HG03432 (cell line): ENCODE data around the gene DHX29.
"Not testable (repeated sequence)": the region's sequence is repeated elsewhere in the genome, so short reads cannot be mapped to it uniquely, and the experiment has no call there.

Experiments used
- ATAC-seq: cut with Tn5 transposase; IDR thresholded peaks from one replicate; pipeline ENCODE4 v1.9.1; 2021; ENCODE audit warnings: mild to moderate bottlenecking, moderate library complexity; ENCODE audit not compliant: unreplicated experiment

DHX29 gene

DNA sequence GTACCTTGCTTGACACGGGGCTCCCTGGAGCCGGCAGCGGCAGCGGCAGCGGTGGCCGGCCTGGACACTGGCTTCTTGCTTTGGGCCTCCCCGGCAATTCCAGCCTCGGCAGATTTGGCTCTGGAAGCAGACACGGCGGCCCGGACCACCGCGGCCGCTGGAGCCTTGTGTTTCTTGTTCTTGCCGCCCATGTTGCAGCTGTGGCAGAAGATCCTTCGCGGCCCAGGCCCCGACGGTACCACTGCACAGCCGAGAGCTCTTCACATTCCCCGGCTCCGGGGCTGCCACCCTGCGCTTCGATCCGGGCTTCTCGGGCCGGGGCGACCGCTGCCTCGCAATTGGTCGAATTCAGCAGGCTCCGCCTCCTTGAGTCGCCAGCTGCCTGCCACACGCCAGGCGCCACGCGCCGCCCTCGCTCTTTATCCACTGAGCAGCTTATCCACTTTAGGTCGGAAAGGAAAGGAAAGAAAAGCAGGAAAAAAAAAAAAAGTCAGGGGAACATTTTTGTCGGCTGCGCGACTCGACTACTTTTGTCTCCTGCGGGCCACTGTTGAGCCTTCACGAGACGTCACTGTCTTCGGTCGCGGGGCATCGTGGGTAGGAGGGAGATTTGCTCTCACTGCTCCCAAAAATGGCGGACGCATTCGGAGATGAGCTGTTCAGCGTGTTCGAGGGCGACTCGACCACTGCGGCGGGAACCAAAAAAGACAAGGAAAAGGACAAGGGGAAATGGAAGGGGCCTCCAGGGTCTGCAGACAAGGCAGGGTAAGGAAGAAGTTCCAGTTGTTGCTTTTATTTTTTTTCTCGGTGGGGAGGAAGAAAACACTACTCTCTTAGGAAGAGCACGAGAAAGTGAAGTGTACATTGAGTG is at the start of gene DHX29, which contains the start of gene MTREX:
TSS of gene DHX29 (minus strand) at position 312 of the 871 bp plus-strand sequence. CDS start at position 191, 121 bp downstream.
TSS of gene MTREX (plus strand) at position 607 of the 871 bp plus-strand sequence. CDS start at position 632, 25 bp downstream.
- peak; percentile 95 for ATAC-seq

GRCh38 chr5:55356896-55357295 is 49.4 kb upstream of the DHX29 start:
- no peak for ATAC-seq

- ATAC-seq = no peak
Observed at GRCh38 chr5:55350754-55351153, 43.3 kb upstream of the DHX29 start.

GRCh38 chr5:55347786-55348185 is 40.3 kb upstream of the DHX29 start:
- no peak for ATAC-seq

- ATAC-seq = no peak
Observed at GRCh38 chr5:55345327-55345726, 37.8 kb upstream of the DHX29 start.

DNA sequence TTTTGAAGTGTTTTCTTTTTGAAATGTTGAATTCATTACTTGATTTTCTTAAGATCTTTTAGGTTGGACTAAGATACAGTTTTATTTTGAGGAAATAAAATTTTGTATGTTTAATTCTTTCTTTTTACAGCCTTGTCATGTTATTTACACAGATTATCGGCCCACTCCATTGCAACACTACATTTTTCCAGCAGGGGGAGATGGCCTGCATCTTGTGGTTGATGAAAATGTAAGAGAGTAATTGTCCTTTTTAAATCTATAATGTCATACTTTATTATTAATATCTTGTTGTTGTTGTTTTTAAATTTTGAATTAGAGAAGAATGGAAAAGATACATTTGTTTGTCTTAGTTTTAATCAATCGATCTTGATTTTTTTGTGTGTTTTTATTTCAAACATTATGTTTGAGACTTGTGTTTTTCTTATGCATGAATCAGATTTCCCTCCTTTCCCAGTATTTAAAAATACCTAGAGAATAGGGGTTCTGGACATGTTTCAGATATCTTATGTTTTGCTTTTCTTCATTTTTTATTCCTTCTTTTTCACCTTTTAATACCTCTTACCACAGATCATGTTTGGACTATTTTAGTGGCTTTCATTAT is 37.0 kb upstream of the DHX29 start:
- ATAC-seq = no peak

- ATAC-seq = no peak
Observed at GRCh38 chr5:55343609-55344008, 36.1 kb upstream of the DHX29 start.

GRCh38 chr5:55343107-55343506 is 35.6 kb upstream of the DHX29 start:
- ATAC-seq = no peak

DNA sequence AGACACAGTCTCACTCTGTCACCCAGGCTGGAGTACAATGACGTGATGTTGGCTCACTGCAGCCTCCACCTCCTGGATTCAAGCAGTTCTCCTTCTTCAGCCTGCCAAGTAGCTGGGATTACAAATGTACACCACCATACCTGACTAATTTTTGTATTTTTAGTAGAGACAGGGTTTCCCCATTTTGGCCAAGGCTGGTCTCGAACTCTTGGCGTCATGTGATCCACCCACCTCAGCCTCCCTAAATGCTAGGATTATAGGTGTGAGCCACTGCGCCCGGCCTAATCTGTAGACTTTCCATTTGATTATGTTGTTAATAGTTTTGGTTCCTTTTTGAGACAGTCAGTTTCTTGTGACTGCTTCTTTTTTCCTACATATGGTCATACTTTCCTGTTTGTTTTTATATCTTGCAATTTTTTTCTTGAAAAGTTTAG is 31.3 kb upstream of the DHX29 start:
- peak; percentile 70 for ATAC-seq

- no peak for ATAC-seq
Observed at GRCh38 chr5:55338092-55338613, 30.7 kb upstream of the DHX29 start.

DNA sequence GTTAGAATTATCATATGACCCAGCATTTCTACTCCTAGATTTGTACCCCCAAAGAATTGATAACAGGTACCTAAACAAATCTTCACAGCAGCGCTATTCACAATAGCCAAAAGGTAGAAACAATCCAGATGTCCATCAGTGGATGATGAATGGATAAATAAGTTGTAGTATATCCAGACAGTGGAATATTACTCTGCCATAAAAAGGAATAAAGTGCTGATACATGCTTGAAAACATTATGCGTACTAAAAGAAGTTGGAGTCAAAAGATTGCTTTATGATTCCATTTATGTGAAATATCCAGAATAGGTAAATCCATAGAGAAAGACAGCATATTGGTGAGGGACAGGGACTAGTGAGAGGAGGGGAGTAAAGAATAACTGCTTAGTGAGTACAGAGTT is 26.3 kb upstream of the DHX29 start:
- ATAC-seq = no peak

DNA sequence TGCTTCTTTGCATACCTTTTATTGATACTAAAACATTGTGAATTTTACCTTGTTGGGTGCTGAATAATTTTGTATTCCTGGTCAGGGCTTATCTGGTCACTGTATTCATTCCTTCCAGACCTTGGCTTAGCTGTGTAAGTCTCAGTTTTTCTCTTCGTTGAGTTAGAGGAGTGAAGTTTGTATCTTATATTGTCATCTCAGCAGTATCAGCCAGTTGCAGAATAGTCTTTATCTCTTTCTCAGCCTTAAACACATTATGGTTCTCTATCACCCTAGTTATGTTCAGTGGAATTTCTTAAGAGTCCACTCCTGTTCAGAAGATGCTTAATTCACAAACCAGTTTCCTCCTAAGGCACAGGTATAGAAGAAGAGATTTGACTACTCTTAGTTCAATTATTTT is 25.5 kb upstream of the DHX29 start:
- ATAC-seq = no peak

GRCh38 chr5:55331321-55331720 is 23.8 kb upstream of the DHX29 start:
- ATAC-seq = no peak

- ATAC-seq = no peak
Observed at GRCh38 chr5:55327281-55327680, 19.8 kb upstream of the DHX29 start.

GRCh38 chr5:55325621-55326020 is 18.1 kb upstream of the DHX29 start:
- ATAC-seq = no peak

GRCh38 chr5:55324815-55325418 is 17.4 kb upstream of the DHX29 start:
- ATAC-seq = peak; percentile 63

GRCh38 chr5:55324006-55324405 is 16.5 kb upstream of the DHX29 start:
- no peak for ATAC-seq

GRCh38 chr5:55320571-55320970 is 13.1 kb upstream of the DHX29 start:
- ATAC-seq = no peak

- no peak for ATAC-seq
Observed at GRCh38 chr5:55319491-55319890, 12.0 kb upstream of the DHX29 start.

DNA sequence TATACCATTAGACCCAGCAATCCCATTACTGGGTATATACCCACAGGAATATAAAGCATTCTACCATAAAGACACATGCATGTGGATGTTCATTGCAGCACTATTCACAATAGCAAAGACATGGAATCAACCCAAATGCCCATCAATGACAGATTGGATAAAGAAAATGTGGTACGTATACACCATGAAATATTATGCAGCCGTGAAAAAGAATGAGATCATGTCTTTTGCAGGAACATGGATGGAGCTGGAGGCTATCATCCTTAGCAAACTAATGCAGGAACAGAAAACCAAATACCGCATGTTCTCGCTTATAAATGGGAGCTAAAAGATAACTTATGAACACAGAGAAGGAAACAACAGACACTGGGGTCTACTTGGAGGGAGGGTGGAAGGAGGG is 10.7 kb upstream of the DHX29 start:
- ATAC-seq = not testable (repeated sequence)

- no peak for ATAC-seq
Observed at GRCh38 chr5:55316837-55317236, 9.3 kb upstream of the DHX29 start.
